Thyroid gland (tissue), 4 donors: ENCODE data around the gene AMOTL2. TPM values are rescaled to one million over a fixed set of nuclear protein-coding genes. Genes with fewer than 3 reads are reported as not detected.

ENCODE experiments used
- DNase-seq, 2 donors: peaks; one replicate each; pipeline ENCODE4 v3.0.0-alpha.2; 2019
- H3K27ac ChIP-seq, 3 donors: fragments of 200-600 bp; sonication (generic); 1 replicate in 2 of 3; 2 replicates in 1 of 3; pipeline ENCODE4 v1.5.1; 2016 to 2019; ENCODE audit warnings: mild to moderate bottlenecking in 1 of 3, moderate library complexity in 1 of 3
- H3K27me3 ChIP-seq: fragments of 200-600 bp; sonication (generic); one replicate; pipeline ENCODE4 v1.5.1; 2019
- H3K36me3 ChIP-seq, 2 donors: fragments of 200-600 bp; sonication (generic); one replicate each; pipeline ENCODE4 v1.5.1; 2016 to 2019
- H3K4me1 ChIP-seq, 2 donors: fragments of 200-600 bp; sonication (generic); one replicate each; pipeline ENCODE4 v1.5.1; 2017 to 2019
- H3K4me3 ChIP-seq, 3 donors: fragments of 200-600 bp; sonication (generic); replicated peaks in 1 of 3; 1 replicate in 2 of 3; 2 replicates in 1 of 3; pipeline ENCODE4 v1.5.1; 2016; ENCODE audit warnings: mild to moderate bottlenecking in 1 of 3
- H3K9me3 ChIP-seq: fragments of 200-600 bp; sonication (generic); one replicate; pipeline ENCODE4 v1.5.1; 2017
- POLR2A ChIP-seq, 2 donors: fragments of 450-650 bp; IDR thresholded peaks; one replicate each; pipeline ENCODE4 v1.6.1; 2017; ENCODE audit warnings: antibody characterized with exemption in 2 of 2, mild to moderate bottlenecking in 2 of 2, moderate library complexity in 1 of 2
- WGBS, 2 donors: methylation state at CpG; one replicate each; pipeline ENCODE4 v1.1.5; 2017; 5-methylcytosine and 5-hydroxymethylcytosine counted together
- intact Hi-C: fragments of 100-400 bp; cut with DNase I; formaldehyde crosslinking; loops from one replicate; pipeline ENCODE4 v1.15.1; 2023
- total RNA-seq, 4 donors: library from RNA; depleted of rRNA; stranded (reverse); fragments of >200 nt; gene quantifications; one replicate each; pipeline ENCODE4 v1.2.3, GENCODE V29; 2016
- TF ChIP-seq, protein P1 (sequence below), 6 experiments: fragments of 200-600 bp in 3 of 6; fragments of 450-650 bp in 3 of 6; sonication (generic) in 3 of 6; IDR thresholded peaks; one replicate each; pipeline ENCODE4 v1.5.1; 2016 to 2019; ENCODE audit warnings: antibody characterized with exemption in 6 of 6, mild to moderate bottlenecking in 2 of 6, inconsistent platforms in 1 of 6, moderate library complexity in 1 of 6

Gene AMOTL2
- total RNA-seq, 4 donors from 2014 or later = 76.0 to 149 (median 117) TPM

DNA sequence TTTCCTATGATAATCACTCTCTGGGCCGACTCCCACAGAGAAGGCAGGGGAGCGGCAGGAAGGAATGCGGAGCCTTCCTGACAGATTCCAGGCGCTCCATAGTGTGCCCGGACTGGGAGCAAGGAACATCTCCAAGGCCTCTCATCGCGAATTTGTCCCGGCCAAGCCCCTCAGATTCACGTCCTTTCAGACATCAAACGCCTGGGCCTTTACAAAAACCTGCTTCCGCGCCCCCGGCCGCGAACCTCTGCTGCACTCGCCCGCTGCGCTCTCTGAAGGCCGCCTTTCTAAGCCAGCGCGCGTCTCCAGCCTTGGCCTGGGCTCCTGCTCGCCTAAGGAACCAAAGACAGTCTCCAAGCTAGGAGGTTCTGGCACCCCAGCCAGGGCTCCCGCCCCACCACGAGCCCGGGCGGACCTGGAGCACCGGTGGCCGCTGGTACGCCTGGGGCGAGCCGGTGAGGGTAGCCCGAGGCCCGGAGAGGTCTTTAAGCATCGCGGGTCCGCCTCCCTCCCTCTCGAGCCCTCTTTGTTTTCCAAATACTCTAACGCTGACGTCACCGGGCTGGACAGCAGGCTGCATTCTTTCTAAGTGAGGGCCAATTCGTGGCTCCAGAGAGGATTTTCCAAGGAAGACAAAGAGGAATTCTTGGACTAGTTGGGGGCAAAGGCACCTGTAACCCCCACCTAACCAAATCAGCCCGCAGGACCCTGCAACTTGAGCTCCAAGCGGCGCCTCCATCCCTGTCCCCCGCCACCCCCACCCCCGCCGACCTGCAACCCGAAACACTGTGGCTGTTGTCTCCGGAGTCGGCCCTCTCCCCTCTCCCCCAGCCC lies 759 bp downstream of the AMOTL2 start:
- intact Hi-C loops = no loop called here
- DNase-seq = peak; percentile 93
- Histone ChIP-seq H3K4me1 (peaks cover 49 to 62% of the 10 kb centered on the region in 2 donors), H3K36me3 (peaks cover 28 to 30% of the 10 kb centered on the region in 2 donors), H3K9me3 (no peaks in the 10 kb centered on the region), H3K4me3 (peak overlapping the region; percentile 81 to 97 (median 86)), H3K27ac (peak overlapping the region; percentile 100), H3K27me3 (no peaks in the 10 kb centered on the region)
- WGBS, 2 donors = 2 to 6% methylated on average over 26 to 44 of the region's 51 CpGs
- TF ChIP-seq, protein P1, sequence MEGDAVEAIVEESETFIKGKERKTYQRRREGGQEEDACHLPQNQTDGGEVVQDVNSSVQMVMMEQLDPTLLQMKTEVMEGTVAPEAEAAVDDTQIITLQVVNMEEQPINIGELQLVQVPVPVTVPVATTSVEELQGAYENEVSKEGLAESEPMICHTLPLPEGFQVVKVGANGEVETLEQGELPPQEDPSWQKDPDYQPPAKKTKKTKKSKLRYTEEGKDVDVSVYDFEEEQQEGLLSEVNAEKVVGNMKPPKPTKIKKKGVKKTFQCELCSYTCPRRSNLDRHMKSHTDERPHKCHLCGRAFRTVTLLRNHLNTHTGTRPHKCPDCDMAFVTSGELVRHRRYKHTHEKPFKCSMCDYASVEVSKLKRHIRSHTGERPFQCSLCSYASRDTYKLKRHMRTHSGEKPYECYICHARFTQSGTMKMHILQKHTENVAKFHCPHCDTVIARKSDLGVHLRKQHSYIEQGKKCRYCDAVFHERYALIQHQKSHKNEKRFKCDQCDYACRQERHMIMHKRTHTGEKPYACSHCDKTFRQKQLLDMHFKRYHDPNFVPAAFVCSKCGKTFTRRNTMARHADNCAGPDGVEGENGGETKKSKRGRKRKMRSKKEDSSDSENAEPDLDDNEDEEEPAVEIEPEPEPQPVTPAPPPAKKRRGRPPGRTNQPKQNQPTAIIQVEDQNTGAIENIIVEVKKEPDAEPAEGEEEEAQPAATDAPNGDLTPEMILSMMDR (IDR thresholded peaks at IDR 0.05) = no peak
- TF ChIP-seq POLR2A (IDR thresholded peaks at IDR 0.05) = peak; percentile 9 to 83

DNA sequence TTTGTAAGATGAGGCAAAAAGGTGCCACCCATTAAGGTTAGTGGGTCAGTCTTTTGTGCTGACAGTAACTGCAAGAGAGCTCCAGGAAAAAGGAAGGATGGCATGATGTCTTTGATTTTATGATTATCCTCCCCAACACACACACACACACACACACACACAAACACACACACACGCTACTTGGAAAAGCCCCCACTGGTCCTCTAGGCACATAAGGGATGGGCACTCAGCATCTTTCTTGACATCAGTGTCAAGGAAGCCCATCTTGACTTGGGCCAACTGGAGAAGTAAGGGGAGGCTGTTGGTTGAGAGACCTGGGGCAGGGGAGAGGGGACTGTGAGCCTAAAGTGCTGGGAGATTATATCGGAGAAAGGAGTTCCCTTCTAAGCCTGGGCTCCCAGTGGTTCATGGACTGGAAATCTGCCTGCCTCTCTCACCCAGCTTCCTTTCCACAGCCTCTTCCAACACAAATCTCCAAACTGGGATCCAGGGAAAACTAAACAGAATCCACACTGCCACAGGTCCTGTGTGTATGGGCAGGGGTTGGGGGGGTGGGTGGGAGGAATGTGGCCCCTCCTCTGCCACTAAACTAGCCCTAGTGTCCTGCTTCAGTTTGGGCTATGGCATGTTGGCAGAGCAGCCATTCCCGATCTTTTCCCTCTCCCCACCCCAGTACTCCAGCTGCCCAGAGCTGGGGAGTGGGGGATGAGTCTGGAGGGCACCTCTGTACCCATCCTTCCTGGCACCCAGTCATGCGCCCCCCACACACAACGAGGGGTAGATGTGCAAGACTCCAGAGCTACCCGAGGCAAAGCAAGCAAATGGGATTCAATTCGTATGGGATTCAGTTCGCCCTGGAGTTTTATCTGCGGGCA lies 1.6 kb downstream of the AMOTL2 start:
- H3K27ac ChIP-seq = peak overlapping the region; percentile 100
- peak overlapping the region; percentile 81 to 97 (median 86) for H3K4me3 ChIP-seq
- peaks cover 35 to 39% of the 10 kb centered on the region in 2 donors for H3K36me3 ChIP-seq
- WGBS, 2 donors = 17% methylated on average over 8 to 9 of the region's 9 CpGs
- H3K27me3 ChIP-seq = no peaks in the 10 kb centered on the region
- no peaks in the 10 kb centered on the region for H3K9me3 ChIP-seq
- no peak for TF ChIP-seq POLR2A (IDR thresholded peaks at IDR 0.05)
- TF ChIP-seq, protein P1 (IDR thresholded peaks at IDR 0.05) = no peak
- H3K4me1 ChIP-seq = peaks cover 51 to 64% of the 10 kb centered on the region in 2 donors
- peak in 1 of 2 donors; percentile 2 for DNase-seq
- intact Hi-C loops = no loop called here

DNA sequence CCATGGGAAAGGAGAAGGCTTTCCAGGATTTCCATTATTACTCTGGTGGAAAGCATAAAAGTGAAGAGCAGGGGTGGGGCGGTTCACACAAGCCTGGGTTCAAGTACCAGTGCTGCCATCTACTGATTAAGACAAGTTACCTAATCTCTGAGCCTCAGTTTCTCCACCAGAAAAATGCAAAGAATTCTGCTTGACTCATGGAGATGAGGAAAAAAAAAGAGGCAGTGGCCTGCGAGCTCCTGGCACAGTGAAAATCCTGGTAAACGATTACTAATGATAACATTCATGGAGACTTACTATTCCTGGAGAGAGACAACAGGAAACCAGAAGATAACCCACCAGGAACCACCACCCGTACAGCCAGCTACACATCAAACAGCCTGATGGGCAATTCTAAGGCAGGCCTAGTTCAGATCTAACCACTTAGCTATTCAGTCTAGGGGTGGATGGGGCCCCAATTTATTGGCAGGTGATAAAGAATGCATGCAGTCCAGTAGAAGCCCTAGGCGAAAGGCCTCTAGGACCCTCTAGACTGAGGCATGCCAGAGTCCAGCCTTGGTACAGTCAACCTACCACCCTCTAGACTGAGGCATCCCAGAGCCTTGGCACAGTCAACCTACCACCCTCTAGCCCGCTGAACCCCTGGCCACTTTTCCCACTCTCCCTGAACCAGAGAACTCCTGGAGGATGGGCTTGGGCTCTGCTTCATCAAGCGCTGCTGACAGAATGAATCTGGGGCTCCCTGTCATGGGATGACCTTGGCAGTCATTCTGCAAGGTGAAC lies 2.5 kb downstream of the AMOTL2 start:
- TF ChIP-seq, protein P1 (IDR thresholded peaks at IDR 0.05) = no peak
- peak in 1 of 2 donors; percentile 9 for TF ChIP-seq POLR2A (IDR thresholded peaks at IDR 0.05)
- intact Hi-C loops = no loop called here
- H3K4me1 ChIP-seq = peaks cover 57 to 72% of the 10 kb centered on the region in 2 donors

DNA sequence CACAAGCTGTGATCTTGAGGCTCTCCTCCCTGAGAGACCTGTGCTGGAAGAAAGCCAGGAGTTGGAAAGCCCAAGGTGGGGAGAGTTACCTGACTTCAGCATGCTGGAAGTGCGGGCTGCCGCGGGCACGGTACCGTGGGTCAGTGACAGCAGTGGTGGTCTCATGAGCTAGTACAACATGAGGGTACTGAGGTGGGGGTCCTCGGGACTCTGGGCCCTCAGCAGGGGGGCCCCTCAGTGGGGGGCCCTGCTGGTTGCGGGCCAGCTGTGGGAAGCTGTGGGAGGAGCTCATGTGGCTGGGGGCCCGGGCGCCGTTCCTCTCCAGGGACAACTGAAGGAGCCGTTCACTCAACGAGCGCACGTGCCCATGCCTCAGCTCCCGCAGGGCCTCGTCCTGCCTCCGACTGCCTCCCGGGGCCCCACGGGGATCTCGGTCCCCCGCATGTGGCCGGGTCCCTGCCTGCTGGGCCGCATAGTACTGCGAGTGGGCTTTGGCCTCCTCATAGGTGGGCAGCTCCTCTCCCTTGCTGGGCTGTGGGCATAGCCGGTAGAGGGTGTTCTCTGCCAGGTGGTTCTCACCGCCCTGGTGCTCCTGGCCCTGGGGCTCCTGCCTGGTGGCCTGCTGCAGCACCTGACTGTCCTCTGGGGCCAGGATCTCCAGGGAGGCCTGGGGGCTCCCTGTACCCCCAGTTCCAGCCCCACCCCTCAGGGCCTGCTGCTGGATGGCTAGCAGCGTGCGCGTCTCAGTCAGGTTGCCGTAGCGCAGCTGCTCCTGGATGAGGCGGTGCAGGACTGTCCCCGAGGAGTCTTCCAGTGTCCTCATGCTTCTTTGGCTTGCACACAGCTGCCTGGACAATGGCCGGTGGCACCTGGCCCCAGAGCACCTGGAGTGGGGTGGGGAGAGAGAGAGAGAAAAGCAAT lies 3.4 kb downstream of the AMOTL2 start:
- Histone ChIP-seq H3K9me3 (no peaks in the 10 kb centered on the region), H3K27me3 (no peaks in the 10 kb centered on the region), H3K27ac (peak overlapping the region; percentile 100), H3K36me3 (peaks cover 53 to 56% of the 10 kb centered on the region in 2 donors), H3K4me3 (peak overlapping the region in 1 of 3 donors; percentile 86), H3K4me1 (peaks cover 57 to 80% of the 10 kb centered on the region in 2 donors)
- 43 to 46% methylated on average over 11 to 22 of the region's 34 CpGs for WGBS, 2 donors
- DNase-seq = peak; percentile 88 to 90
- TF ChIP-seq, protein P1 (IDR thresholded peaks at IDR 0.05) = no peak
- TF ChIP-seq POLR2A (IDR thresholded peaks at IDR 0.05) = no peak
- intact Hi-C loops = no loop called here

More for the DNA sequence above, 2.5 kb downstream of the AMOTL2 start:
- WGBS, 2 donors = 66 to 69% methylated on average over 7 of the region's 7 CpGs
- Histone ChIP-seq H3K27me3 (no peaks in the 10 kb centered on the region), H3K27ac (peak overlapping the region; percentile 100), H3K4me3 (peak overlapping the region in 1 of 3 donors; percentile 86), H3K36me3 (peaks cover 44 to 48% of the 10 kb centered on the region in 2 donors), H3K9me3 (no peaks in the 10 kb centered on the region)
- DNase-seq = peak; percentile 30 to 46
